Keratinocyte (primary cell): ENCODE data around the gene TSFM. TPM values are rescaled to one million over a fixed set of nuclear protein-coding genes. Genes with fewer than 3 reads are reported as not detected.
A peak's percentile ranks its signal among the peaks of the same experiment; 100 is the strongest.

Source experiments
- DNase-seq: peaks from one replicate; pipeline ENCODE4 v3.0.0-alpha.2; 2011; ENCODE audit warnings: low read depth, missing footprints, low spot score
- FAIRE-seq: peaks from 2 replicates; lab custom pipeline; 2011; peaks lifted over from hg19 to GRCh38; lab: Jason Lieb, UNC
- H2AFZ ChIP-seq: 2 replicates; pipeline ENCODE4 v1.6.0; 2012; ENCODE audit warnings: low read length, control low read depth, inconsistent platforms; ENCODE audit not compliant: control insufficient read depth
- H3K27ac ChIP-seq: 2 replicates; pipeline ENCODE4 v1.5.1; 2011; ENCODE audit warnings: low read length; ENCODE audit not compliant: control insufficient read depth, insufficient read depth
- H3K27me3 ChIP-seq: 3 replicates; pipeline ENCODE4 v1.6.0; 2011; ENCODE audit warnings: low read length; ENCODE audit not compliant: control insufficient read depth, insufficient read depth; ENCODE audit errors: extremely low read depth
- H3K36me3 ChIP-seq, 2 experiments: 2 replicates in 1 of 2; 3 replicates in 1 of 2; pipeline ENCODE4 v1.5.1; 2011; ENCODE audit warnings: low read length in 2 of 2, mild to moderate bottlenecking in 1 of 2; ENCODE audit not compliant: control insufficient read depth in 2 of 2, insufficient read depth in 2 of 2; ENCODE audit errors: extremely low read depth in 1 of 2
- H3K4me1 ChIP-seq: 3 replicates; pipeline ENCODE4 v1.5.1; 2011; ENCODE audit warnings: low read length; ENCODE audit not compliant: control insufficient read depth, insufficient read depth; ENCODE audit errors: extremely low read depth
- H3K4me2 ChIP-seq: 3 replicates; pipeline ENCODE4 v1.6.0; 2011; ENCODE audit warnings: low read depth, low read length; ENCODE audit not compliant: control insufficient read depth, insufficient read depth; ENCODE audit errors: extremely low read depth
- H3K4me3 ChIP-seq, 3 experiments: fragments of 200-600 bp in 1 of 3; sonication (generic) in 1 of 3; 2 replicates in 2 of 3; 3 replicates in 1 of 3; pipeline ENCODE4 v1.5.1; 2011 to 2016; ENCODE audit warnings: low read length in 3 of 3, mild to moderate bottlenecking in 3 of 3, control low read depth in 2 of 3, inconsistent platforms in 1 of 3, low read depth in 1 of 3, mixed read lengths in 1 of 3, mixed run types in 1 of 3, moderate library complexity in 1 of 3; ENCODE audit not compliant: control insufficient read depth in 2 of 3, insufficient read depth in 2 of 3; ENCODE audit errors: extremely low read depth in 1 of 3
- H3K79me2 ChIP-seq: 2 replicates; pipeline ENCODE4 v1.6.0; 2012; ENCODE audit warnings: low read length; ENCODE audit not compliant: control insufficient read depth, insufficient read depth
- H3K9ac ChIP-seq: 3 replicates; pipeline ENCODE4 v1.6.0; 2011; ENCODE audit warnings: low read length; ENCODE audit not compliant: control insufficient read depth, insufficient read depth; ENCODE audit errors: extremely low read depth
- H3K9me1 ChIP-seq: 3 replicates; pipeline ENCODE4 v1.6.0; 2011; ENCODE audit warnings: low read length; ENCODE audit not compliant: control insufficient read depth, insufficient read depth; ENCODE audit errors: extremely low read depth
- H3K9me3 ChIP-seq: 2 replicates; pipeline ENCODE4 v1.5.1; 2012; ENCODE audit warnings: low read depth, low read length; ENCODE audit not compliant: control insufficient read depth
- H4K20me1 ChIP-seq: 3 replicates; pipeline ENCODE4 v1.6.0; 2011; ENCODE audit warnings: low read length; ENCODE audit not compliant: control insufficient read depth, insufficient read depth; ENCODE audit errors: extremely low read depth
- CTCF ChIP-seq, 3 experiments: IDR thresholded peaks in 1 of 3; conservative IDR thresholded peaks in 1 of 3; optimal IDR thresholded peaks in 1 of 3; 2 replicates in 2 of 3; 3 replicates in 1 of 3; pipeline versions ENCODE3 to v1.5.1; 2011; ENCODE audit warnings: low read length in 3 of 3, mild to moderate bottlenecking in 3 of 3, moderate library complexity in 2 of 3, control low read depth in 1 of 3, inconsistent platforms in 1 of 3; ENCODE audit not compliant: insufficient read depth in 2 of 3; ENCODE audit errors: extremely low read depth in 1 of 3
- EZH2 ChIP-seq: IDR thresholded peaks from one replicate; pipeline ENCODE4 v1.6.1; 2012; ENCODE audit warnings: inconsistent platforms, mild to moderate bottlenecking, low read length, moderate library complexity
- dilution Hi-C: fragments of 300-500 bp; cut with MboI; formaldehyde crosslinking; loops from one replicate; pipeline ENCODE4 v1.7.0; 2020; ENCODE audit warnings: low sequenced_read_pairs; ENCODE audit not compliant: extremely low pct_ligation_motif_present
- polyA plus RNA-seq, 5 experiments: library from polyadenylated mRNA; depleted of rRNA in 3 of 5; stranded (reverse) in 3 of 5; stranded (forward) in 1 of 5; unstranded in 1 of 5; fragments of >200 nt; gene quantifications; 1 replicate in 1 of 5; 2 replicates in 3 of 5; 3 replicates in 1 of 5; pipeline versions ENCODE4 v1.2.1 to v1.2.3, GENCODE V29; 2011 to 2012; ENCODE audit warnings: missing spikeins in 2 of 5, low read depth in 1 of 5, low replicate concordance in 1 of 5

Gene TSFM
- polyA plus RNA-seq, 1 donor (not counting 4 experiments of a cell fraction or from before 2014, with no cell fraction given) = 30.5 TPM

DNA sequence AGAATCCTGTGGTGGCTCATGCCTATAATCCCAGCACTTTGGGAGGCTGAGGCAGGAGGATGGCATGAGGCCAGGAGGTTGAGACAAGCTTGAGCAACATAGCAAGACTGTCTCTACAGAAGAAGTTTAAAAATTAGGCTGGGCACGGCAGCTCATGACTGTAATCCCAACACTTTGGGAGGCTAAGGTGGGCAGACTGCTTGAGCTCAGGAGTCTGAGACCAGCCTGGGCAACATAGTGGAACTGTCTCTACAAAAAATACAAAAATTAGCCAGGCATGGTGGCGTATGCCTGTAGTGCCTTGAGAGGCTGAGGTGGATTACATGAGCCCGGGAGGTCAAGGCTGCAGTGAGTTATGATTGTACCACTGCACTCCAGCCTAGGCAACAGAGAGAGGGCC is 14.7 kb upstream of the TSFM start:
- peaks cover 84% of the 10 kb centered on the region for H3K79me2 ChIP-seq
- TF ChIP-seq EZH2 (no peak), CTCF (optimal IDR thresholded peaks at IDR 0.05 in 1 of 3, IDR thresholded peaks at IDR 0.05 in 1 of 3, conservative IDR thresholded peaks at IDR 0.05 in 1 of 3; ENCODE audit: extremely low read depth in 1 of 3, insufficient read depth in 2 of 3, low read length in 3 of 3) (no peak)
- H3K4me1 ChIP-seq = peaks cover 38% of the 10 kb centered on the region
- H3K9me1 ChIP-seq = no peaks in the 10 kb centered on the region
- no peaks in the 10 kb centered on the region for H3K27me3 ChIP-seq
- no peaks in the 10 kb centered on the region for H4K20me1 ChIP-seq
- H3K9ac ChIP-seq = no peak overlapping the region
- peaks cover 18 to 34% of the 10 kb centered on the region in 2 experiments for H3K36me3 ChIP-seq
- H3K27ac ChIP-seq = no peak overlapping the region
- H3K4me2 ChIP-seq = peak overlapping the region; percentile 74
- H2AFZ ChIP-seq = no peak overlapping the region
- DNase-seq = no peak
- no peaks in the 10 kb centered on the region for H3K9me3 ChIP-seq
- H3K4me3 ChIP-seq = no peak overlapping the region
- dilution Hi-C loops = no loop called here
- no peak for FAIRE-seq

GRCh38 chr12:57769594-57769993 is 13.0 kb upstream of the TSFM start:
- Histone ChIP-seq H2AFZ (no peak overlapping the region), H3K4me3 (no peak overlapping the region), H3K79me2 (peaks cover 69% of the 10 kb centered on the region), H3K27me3 (no peaks in the 10 kb centered on the region), H3K9ac (no peak overlapping the region), H3K9me3 (no peaks in the 10 kb centered on the region), H3K9me1 (no peaks in the 10 kb centered on the region), H3K4me2 (no peak overlapping the region), H3K27ac (no peak overlapping the region), H4K20me1 (no peaks in the 10 kb centered on the region), H3K4me1 (peaks cover 23% of the 10 kb centered on the region), H3K36me3 (peaks cover 9 to 18% of the 10 kb centered on the region in 2 experiments)
- TF ChIP-seq EZH2 = no peak
- no peak for TF ChIP-seq CTCF (optimal IDR thresholded peaks at IDR 0.05 in 1 of 3, IDR thresholded peaks at IDR 0.05 in 1 of 3, conservative IDR thresholded peaks at IDR 0.05 in 1 of 3; ENCODE audit: extremely low read depth in 1 of 3, insufficient read depth in 2 of 3, low read length in 3 of 3)
- dilution Hi-C loops = no loop called here
- DNase-seq (no peak), FAIRE-seq (no peak)
